Measurements from ENCODE around the gene C6orf52. TPM values are rescaled to one million over a fixed set of nuclear protein-coding genes. Genes with fewer than 3 reads are reported as not detected.

The C6orf52 gene
- total RNA-seq, 1 donor from 2014 or later, result 3.1 TPM

DNA sequence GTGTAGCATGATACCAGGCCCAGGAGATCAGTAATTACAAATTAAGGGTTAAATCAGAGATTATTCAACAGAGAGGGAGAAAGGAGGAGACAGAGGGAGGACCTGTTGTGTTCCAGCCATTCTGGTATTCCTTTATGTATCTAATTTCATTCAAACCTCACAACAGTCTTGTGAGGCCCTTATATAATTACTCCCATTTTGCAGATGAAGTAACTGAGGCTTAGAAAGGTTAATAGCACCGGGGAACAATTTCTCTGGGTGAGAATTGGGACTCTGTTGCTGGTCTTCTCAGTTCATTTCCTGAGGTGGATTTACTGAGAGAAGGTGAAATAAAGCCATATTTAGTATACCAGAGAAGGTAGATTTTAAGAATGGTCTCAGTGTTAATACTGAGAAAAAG, 66.6 kb downstream of the C6orf52 start:
- Histone ChIP-seq H3K4me3 (ENCODE audit: low read depth, low read length) (no peak overlapping the region), H3K27me3 (ENCODE audit: control insufficient read depth, insufficient read depth, low read length) (no peaks in the 10 kb centered on the region), H3K36me3 (ENCODE audit: control insufficient read depth, insufficient read depth, low read length) (no peaks in the 10 kb centered on the region)
- DNase-seq (ENCODE audit: low read depth), result no peak
- TF ChIP-seq, protein P1, sequence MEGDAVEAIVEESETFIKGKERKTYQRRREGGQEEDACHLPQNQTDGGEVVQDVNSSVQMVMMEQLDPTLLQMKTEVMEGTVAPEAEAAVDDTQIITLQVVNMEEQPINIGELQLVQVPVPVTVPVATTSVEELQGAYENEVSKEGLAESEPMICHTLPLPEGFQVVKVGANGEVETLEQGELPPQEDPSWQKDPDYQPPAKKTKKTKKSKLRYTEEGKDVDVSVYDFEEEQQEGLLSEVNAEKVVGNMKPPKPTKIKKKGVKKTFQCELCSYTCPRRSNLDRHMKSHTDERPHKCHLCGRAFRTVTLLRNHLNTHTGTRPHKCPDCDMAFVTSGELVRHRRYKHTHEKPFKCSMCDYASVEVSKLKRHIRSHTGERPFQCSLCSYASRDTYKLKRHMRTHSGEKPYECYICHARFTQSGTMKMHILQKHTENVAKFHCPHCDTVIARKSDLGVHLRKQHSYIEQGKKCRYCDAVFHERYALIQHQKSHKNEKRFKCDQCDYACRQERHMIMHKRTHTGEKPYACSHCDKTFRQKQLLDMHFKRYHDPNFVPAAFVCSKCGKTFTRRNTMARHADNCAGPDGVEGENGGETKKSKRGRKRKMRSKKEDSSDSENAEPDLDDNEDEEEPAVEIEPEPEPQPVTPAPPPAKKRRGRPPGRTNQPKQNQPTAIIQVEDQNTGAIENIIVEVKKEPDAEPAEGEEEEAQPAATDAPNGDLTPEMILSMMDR (IDR thresholded peaks at IDR 0.05; ENCODE audit: insufficient read depth, low read length, poor library complexity, severe bottlenecking), result no peak

DNA sequence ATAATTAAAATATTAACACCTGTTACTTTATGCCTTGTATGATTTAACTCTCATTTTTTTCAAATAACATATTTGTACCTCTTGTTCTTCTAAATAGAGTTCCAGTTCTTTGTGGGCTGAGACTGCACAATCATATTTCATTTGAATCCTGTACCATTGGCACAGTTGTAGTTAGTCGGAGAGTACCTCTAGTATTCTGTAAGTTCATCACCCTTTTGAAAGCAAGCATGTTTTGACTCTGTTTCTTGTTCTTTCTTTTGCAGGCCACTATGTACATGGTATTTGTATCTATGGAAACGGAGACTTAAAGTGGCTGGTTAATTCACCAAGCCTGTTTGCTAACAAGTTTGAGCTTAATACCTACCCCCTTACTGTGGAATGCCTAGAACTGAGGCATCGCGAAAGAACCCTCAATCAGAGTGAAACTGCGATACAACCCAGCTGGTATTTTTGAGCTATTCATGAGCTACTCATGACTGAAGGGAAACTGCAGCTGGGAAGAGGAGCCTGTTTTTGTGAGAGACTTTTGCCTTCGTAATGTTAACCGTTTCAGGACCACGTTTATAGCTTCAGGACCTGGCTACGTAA, 68.2 kb downstream of the C6orf52 start:
- Histone ChIP-seq H3K36me3 (ENCODE audit: control insufficient read depth, insufficient read depth, low read length) (no peaks in the 10 kb centered on the region), H3K27me3 (ENCODE audit: control insufficient read depth, insufficient read depth, low read length) (no peaks in the 10 kb centered on the region), H3K4me3 (ENCODE audit: low read depth, low read length) (no peak overlapping the region)
- no peak for DNase-seq (ENCODE audit: low read depth)
- TF ChIP-seq, protein P1 (IDR thresholded peaks at IDR 0.05; ENCODE audit: insufficient read depth, low read length, poor library complexity, severe bottlenecking), result no peak

DNA sequence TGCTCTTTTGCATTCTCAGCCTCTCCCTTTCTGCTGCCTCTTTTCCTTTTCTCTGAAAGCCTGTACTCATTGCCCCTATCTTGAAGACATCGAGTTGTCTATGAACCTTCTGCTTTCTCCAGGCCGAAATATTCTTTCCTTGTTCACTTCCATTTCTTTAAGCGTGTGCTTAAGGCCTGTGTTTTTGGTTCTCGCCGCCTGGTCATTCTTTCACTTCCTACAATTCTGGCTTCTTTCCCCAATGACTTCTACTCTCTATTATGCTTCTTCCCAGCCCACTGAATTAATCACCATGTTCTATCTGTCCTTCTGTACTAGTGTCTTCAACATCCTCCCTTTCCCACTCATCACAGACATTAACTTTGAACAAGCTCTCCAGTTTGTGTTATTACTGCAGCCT, 69.6 kb downstream of the C6orf52 start:
- H3K4me3 ChIP-seq (ENCODE audit: low read depth, low read length), result no peak overlapping the region
- no peaks in the 10 kb centered on the region for H3K36me3 ChIP-seq (ENCODE audit: control insufficient read depth, insufficient read depth, low read length)

DNA sequence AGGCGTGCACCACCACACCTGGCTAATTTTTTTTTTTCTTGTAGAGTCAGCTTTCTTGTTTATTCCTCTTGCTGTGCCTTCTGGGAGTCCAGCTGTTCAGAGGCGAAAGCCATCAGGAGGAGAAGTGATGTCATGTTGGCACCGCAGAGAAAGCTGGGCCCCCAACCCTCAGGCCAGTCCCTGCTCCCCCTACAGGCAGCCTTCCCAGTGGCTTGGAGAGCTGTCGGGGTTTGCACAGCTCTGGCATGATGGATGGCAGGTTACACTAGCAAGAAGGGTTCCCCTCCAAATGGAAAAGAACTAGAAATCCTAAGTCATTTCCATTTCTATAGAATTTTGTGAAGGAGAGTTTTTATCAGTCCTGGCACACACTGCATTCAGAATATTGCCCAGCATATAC, 72.6 kb downstream of the C6orf52 start:
- no peak overlapping the region for H3K4me3 ChIP-seq (ENCODE audit: low read depth, low read length)
- TF ChIP-seq, protein P1 (IDR thresholded peaks at IDR 0.05; ENCODE audit: insufficient read depth, low read length, poor library complexity, severe bottlenecking), result no peak
- no peaks in the 10 kb centered on the region for H3K36me3 ChIP-seq (ENCODE audit: control insufficient read depth, insufficient read depth, low read length)
- DNase-seq (ENCODE audit: low read depth), result no peak
- no peaks in the 10 kb centered on the region for H3K27me3 ChIP-seq (ENCODE audit: control insufficient read depth, insufficient read depth, low read length)

More for the DNA sequence above, 69.6 kb downstream of the C6orf52 start:
- TF ChIP-seq, protein P1 (IDR thresholded peaks at IDR 0.05; ENCODE audit: insufficient read depth, low read length, poor library complexity, severe bottlenecking), result no peak
- no peaks in the 10 kb centered on the region for H3K27me3 ChIP-seq (ENCODE audit: control insufficient read depth, insufficient read depth, low read length)
- no peak for DNase-seq (ENCODE audit: low read depth)

Other genes with a start within 250 kb of the C6orf52 start
- gene GCNT2, start 173.3 kb downstream of the C6orf52 start, total RNA-seq, result 6.5 and 7.3 TPM in 2 replicates
- gene PAK1IP1, start 356 bp upstream of the C6orf52 start, total RNA-seq, result 27.5 and 30.8 TPM in 2 replicates
- gene TMEM14C, start 28.5 kb upstream of the C6orf52 start, total RNA-seq, result 190 and 196 TPM in 2 replicates
- gene TMEM14B, start 53.2 kb upstream of the C6orf52 start, total RNA-seq, result 86.5 and 99.8 TPM in 2 replicates
- gene MAK, start 143.9 kb upstream of the C6orf52 start, total RNA-seq, result 0.14 and 0.17 TPM in 2 replicates
- not detected in 2 replicates for gene GCM2, start 187.4 kb upstream of the C6orf52 start, total RNA-seq
- gene SYCP2L, start 192.4 kb upstream of the C6orf52 start, total RNA-seq, result 0.71 and 2.5 TPM in 2 replicates